K562 (cell line): ENCODE data around the gene PDZRN3.

Source experiments
- EZH2 ChIP-seq: IDR thresholded peaks from 2 replicates; pipeline ENCODE4 v1.6.1; 2012; ENCODE audit warnings: low read depth, mild to moderate bottlenecking, inconsistent platforms, low read length, borderline replicate concordance
- HOXB6 ChIP-seq: fragments of 250-450 bp; sonication (Bioruptor Pico); IDR thresholded peaks from 2 replicates; pipeline ENCODE4 v1.5.1; 2022; ENCODE audit warnings: mild to moderate bottlenecking, borderline replicate concordance
- NR2C1 ChIP-seq, 2 experiments: fragments of 450-650 bp; IDR thresholded peaks; 2 replicates each; pipeline ENCODE4 v1.6.1; 2017; ENCODE audit warnings: mild to moderate bottlenecking in 2 of 2, antibody characterized with exemption in 1 of 2, inconsistent platforms in 1 of 2, missing compliant biosample characterization in 1 of 2, missing genetic modification characterization in 1 of 2
- POLR2A ChIP-seq: fragments of 450-650 bp; conservative IDR thresholded peaks from 2 replicates; pipeline ENCODE4 v1.6.1; 2016
- TCF3 ChIP-seq: sonication (generic); formaldehyde crosslinking; IDR thresholded peaks from 2 replicates; pipeline ENCODE4 v1.4.0; 2020; ENCODE audit warnings: mild to moderate bottlenecking, missing genetic modification reagents
- TF ChIP-seq, protein P1 (sequence below), 3 experiments: IDR thresholded peaks in 2 of 3; conservative IDR thresholded peaks in 1 of 3; 2 replicates each; pipeline ENCODE4 v1.5.1; 2011 to 2012; ENCODE audit warnings: low read length in 3 of 3, mild to moderate bottlenecking in 3 of 3, control low read depth in 2 of 3, improper control_type of control experiment in 1 of 3, inconsistent platforms in 1 of 3, low read depth in 1 of 3, mixed read lengths in 1 of 3, moderate library complexity in 1 of 3; ENCODE audit not compliant: insufficient read depth in 2 of 3

DNA sequence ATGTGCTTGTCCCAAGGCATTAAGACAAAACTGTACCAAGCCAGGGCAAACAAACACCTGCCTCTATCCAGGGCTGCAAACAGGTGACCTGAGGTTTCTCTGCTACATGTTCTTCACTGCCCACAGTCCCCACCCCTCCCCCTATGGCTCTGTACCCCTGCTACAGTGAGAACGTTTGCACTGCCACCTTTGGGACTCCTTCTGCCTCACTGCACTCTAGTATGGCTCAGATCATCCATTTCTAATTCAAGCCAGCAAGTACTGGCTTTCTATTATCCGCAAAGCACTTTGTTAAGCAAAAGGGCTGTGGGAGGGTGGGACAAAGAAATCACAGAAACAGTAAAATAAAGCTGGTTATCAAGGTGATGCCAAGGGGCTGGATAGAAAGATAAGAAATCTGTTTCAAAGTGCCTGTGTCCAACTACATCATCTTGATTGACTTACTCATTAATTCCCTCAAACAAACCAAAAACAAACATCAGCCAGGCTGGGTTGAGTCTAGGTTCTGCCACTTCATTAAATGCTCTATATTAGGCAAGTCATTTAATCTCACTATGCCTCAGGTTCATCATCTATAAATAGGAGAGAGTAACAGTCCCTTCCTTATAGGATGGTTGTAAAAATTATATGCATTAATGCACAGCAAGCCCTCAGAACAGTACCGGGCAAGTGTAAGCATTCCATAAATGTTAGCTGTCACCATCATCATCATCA, 95.3 kb downstream of the PDZRN3 start:
- TF ChIP-seq TCF3 (CRISPR knock-in tag) (no peak), HOXB6 (CRISPR knock-in tag) (no peak), NR2C1 (IDR thresholded peaks at IDR 0.05) (no peak), NR2C1 (tag; IDR thresholded peaks at IDR 0.05) (no peak), POLR2A (no peak), EZH2 (no peak)
- TF ChIP-seq, protein P1, sequence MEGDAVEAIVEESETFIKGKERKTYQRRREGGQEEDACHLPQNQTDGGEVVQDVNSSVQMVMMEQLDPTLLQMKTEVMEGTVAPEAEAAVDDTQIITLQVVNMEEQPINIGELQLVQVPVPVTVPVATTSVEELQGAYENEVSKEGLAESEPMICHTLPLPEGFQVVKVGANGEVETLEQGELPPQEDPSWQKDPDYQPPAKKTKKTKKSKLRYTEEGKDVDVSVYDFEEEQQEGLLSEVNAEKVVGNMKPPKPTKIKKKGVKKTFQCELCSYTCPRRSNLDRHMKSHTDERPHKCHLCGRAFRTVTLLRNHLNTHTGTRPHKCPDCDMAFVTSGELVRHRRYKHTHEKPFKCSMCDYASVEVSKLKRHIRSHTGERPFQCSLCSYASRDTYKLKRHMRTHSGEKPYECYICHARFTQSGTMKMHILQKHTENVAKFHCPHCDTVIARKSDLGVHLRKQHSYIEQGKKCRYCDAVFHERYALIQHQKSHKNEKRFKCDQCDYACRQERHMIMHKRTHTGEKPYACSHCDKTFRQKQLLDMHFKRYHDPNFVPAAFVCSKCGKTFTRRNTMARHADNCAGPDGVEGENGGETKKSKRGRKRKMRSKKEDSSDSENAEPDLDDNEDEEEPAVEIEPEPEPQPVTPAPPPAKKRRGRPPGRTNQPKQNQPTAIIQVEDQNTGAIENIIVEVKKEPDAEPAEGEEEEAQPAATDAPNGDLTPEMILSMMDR (IDR thresholded peaks at IDR 0.05 in 2 of 3, conservative IDR thresholded peaks at IDR 0.05 in 1 of 3; ENCODE audit: insufficient read depth in 2 of 3, low read depth in 1 of 3, low read length in 3 of 3) = no peak
